Adipocyte (in vitro differentiated cells): ENCODE results near the gene PCDHA13.
A peak's percentile ranks its signal among the peaks of the same experiment; 100 is the strongest.

Experiments used
- DNase-seq: peaks from one replicate; pipeline ENCODE4 v3.0.0-alpha.2; 2015; ENCODE audit warnings: low read depth
- H3K27me3 ChIP-seq: replicated peaks from 2 replicates; pipeline ENCODE4 v1.7.0; 2013; ENCODE audit warnings: mild to moderate bottlenecking, low read length, moderate library complexity; ENCODE audit not compliant: control insufficient read depth, insufficient read depth
- H3K36me3 ChIP-seq: 2 replicates; pipeline ENCODE4 v1.7.0; 2013; ENCODE audit warnings: low read length, mild to moderate bottlenecking, moderate library complexity; ENCODE audit not compliant: control insufficient read depth, insufficient read depth, severe bottlenecking
- H3K4me1 ChIP-seq: 2 replicates; pipeline ENCODE4 v1.7.0; 2013; ENCODE audit warnings: mild to moderate bottlenecking, low read length, moderate library complexity; ENCODE audit not compliant: control insufficient read depth, insufficient read depth
- H3K4me3 ChIP-seq: 2 replicates; pipeline ENCODE4 v1.7.0; 2013; ENCODE audit warnings: mild to moderate bottlenecking, low read length, moderate library complexity
- H3K9ac ChIP-seq: 2 replicates; pipeline ENCODE4 v1.7.0; 2013; ENCODE audit warnings: mild to moderate bottlenecking, low read length, moderate library complexity
- H3K9me3 ChIP-seq: 2 replicates; pipeline ENCODE4 v1.7.0; 2013; ENCODE audit warnings: mild to moderate bottlenecking, low read length, moderate library complexity; ENCODE audit not compliant: control insufficient read depth

Gene PCDHA13

DNA sequence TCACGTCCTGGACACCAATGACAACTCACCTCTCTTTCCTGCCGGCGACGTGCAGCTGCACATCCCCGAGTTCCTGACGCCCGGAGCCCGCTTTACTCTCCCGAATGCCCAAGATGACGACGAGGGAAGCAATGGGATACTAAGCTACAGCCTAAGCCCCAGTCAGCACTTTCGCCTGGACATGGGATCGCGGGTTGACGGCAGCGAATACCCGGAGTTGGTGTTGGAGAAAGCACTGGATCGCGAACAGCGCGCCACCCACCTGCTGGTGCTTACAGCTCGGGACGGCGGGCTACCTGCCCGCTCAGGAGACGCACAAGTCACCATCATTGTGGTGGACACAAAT, 45.3 kb downstream of the PCDHA13 start:
- no peak for DNase-seq
- Histone ChIP-seq H3K9ac (no peak overlapping the region), H3K4me3 (peak overlapping the region; percentile 77), H3K27me3 (peaks cover 24% of the 10 kb centered on the region), H3K4me1 (peaks cover 8% of the 10 kb centered on the region), H3K9me3 (peaks cover 10% of the 10 kb centered on the region), H3K36me3 (no peaks in the 10 kb centered on the region)
